GM10248 (cell line): Measurements from ENCODE around the gene SNX9.
"Not testable (repeated sequence)": the region's sequence is repeated elsewhere in the genome, so short reads cannot be mapped to it uniquely, and the experiment has no call there.

ENCODE experiments used
- CTCF ChIA-PET: fragments of 300-600 bp; sonication (Branson Sonifier 250); formaldehyde crosslinking; extraction: SDS; loops from one replicate; lab custom pipeline; 2021; ENCODE audit warnings: antibody characterized with exemption; lab: Yijun Ruan, JAX
- POLR2A ChIA-PET: fragments of 350-650 bp; sonication (Branson Sonifier 250); formaldehyde crosslinking; extraction: SDS; loops from one replicate; lab custom pipeline; 2020; ENCODE audit warnings: antibody characterized with exemption; lab: Yijun Ruan, JAX
- DNase-seq: peaks from one replicate; pipeline ENCODE4 v3.0.0; 2012; ENCODE audit errors: extremely low spot score
- TF ChIP-seq, protein P1 (sequence below): IDR thresholded peaks from 2 replicates; pipeline ENCODE4 v1.5.1; 2012; ENCODE audit warnings: mild to moderate bottlenecking, low read depth; ENCODE audit errors: extremely low read depth, missing control alignments, control extremely low read depth

SNX9 gene

DNA sequence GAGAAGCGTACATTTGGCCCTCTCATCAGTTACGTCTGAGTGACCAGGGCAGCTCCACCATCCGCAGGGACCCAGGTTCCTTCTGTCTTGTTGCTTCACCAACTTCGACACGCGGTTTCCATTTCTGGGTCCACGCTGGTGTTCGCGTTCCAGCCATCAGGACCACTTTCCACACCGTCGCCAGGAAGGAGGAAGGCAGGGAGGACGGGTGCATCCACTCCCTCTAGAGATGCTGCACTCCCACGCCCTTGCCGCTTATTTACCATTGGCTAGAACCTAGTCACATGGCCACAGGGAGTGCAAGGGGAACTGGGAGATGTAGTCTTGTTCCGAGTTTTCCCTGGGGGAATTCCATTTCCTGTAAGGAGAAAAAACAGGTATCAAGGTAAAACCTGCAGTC is 33.2 kb upstream of the SNX9 start:
- no peak for DNase-seq
- CTCF ChIA-PET = interaction anchor here (1.3 kb wide), 1 partner anchor 33 kb away, joined by 4 read pairs; no protein-coding TSS in a partner anchor
- POLR2A ChIA-PET = no interaction called here
- TF ChIP-seq, protein P1, sequence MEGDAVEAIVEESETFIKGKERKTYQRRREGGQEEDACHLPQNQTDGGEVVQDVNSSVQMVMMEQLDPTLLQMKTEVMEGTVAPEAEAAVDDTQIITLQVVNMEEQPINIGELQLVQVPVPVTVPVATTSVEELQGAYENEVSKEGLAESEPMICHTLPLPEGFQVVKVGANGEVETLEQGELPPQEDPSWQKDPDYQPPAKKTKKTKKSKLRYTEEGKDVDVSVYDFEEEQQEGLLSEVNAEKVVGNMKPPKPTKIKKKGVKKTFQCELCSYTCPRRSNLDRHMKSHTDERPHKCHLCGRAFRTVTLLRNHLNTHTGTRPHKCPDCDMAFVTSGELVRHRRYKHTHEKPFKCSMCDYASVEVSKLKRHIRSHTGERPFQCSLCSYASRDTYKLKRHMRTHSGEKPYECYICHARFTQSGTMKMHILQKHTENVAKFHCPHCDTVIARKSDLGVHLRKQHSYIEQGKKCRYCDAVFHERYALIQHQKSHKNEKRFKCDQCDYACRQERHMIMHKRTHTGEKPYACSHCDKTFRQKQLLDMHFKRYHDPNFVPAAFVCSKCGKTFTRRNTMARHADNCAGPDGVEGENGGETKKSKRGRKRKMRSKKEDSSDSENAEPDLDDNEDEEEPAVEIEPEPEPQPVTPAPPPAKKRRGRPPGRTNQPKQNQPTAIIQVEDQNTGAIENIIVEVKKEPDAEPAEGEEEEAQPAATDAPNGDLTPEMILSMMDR = no peak

GRCh38 chr6:157790548-157791160 is 32.4 kb upstream of the SNX9 start:
- ChIA-PET CTCF (interaction anchor here (0.9 to 1.5 kb wide), 3 partner anchors 15 to 82 kb away, joined by 3 to 4 read pairs (median 4); no protein-coding TSS in a partner anchor), POLR2A (no interaction called here)
- TF ChIP-seq, protein P1 = no peak
- DNase-seq = no peak

GRCh38 chr6:157791450-157791849 is 31.6 kb upstream of the SNX9 start:
- no peak for DNase-seq
- ChIA-PET CTCF (interaction anchor here (0.9 to 1.5 kb wide), 3 partner anchors 14 to 81 kb away, joined by 3 to 4 read pairs (median 3); no protein-coding TSS in a partner anchor), POLR2A (no interaction called here)
- TF ChIP-seq, protein P1 = no peak

DNA sequence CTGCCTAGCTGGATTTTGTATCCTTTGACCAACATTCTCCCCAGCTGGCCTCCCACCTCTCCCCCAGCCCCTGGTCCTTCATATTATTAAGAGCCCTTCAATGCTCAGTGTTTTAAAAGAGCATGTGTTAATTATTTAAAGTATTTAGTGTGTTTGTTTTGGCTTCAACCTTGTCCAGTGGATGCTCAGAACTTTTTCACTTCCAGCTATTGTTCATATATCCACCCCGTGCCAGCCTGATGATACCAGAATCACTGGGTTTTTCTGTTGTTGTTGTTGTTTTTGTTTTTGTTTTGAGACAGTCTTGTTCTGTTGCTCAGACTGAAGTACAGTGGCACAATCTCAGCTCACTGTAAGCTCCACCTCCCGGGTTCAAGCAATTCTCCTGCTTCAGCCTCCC is 30.4 kb upstream of the SNX9 start:
- no peak for DNase-seq
- TF ChIP-seq, protein P1 = no peak
- ChIA-PET CTCF (interaction anchor here (1.1 kb wide), 1 partner anchor 36 kb away, joined by 3 read pairs; no protein-coding TSS in a partner anchor), POLR2A (interaction anchor here (0.6 kb wide), 1 partner anchor 51 kb away, joined by 3 read pairs; no protein-coding TSS in a partner anchor)

DNA sequence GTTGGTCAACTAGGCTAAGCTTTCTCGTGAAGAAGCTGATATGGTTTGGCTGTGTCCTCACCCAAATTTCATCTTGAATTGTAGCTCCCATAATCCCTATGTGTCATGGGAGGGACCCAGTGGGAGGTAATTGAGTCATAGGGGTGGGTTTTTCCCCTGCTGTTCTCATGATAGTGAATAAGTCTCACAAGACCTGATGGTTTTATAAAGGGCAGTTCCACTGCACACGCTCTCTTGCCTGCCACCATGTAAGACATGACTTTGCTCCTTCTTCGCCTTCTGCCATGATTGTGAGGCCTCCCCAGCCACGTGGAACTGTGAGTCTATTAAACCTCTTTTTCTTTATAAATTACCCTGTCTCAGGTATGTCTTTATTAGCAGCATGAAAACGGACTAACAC is 29.0 kb upstream of the SNX9 start:
- DNase-seq, POLR2A ChIA-PET: not testable (repeated sequence)
- CTCF ChIA-PET = interaction anchor here (0.7 kb wide), 1 partner anchor 14 kb away, joined by 3 read pairs; no protein-coding TSS in a partner anchor

DNA sequence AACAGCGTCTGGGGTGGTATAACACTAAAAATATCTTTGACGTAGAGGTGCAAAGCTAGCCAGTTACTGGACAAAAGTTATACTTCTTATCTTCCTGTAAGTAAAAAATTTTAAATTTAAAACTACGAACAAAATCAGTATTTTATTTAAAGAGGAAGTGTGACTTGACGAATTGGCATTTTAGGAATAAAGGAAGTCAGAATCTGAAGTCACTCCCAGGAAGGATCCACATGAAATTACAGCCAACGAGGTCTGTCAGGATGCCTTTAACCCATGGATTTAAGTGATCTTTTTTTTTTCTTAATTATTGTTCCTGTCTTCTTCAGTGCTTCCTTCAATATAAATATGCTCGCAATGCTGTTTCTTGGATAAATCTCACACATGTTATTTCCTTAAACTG is 27.2 kb upstream of the SNX9 start:
- POLR2A ChIA-PET = no interaction called here
- TF ChIP-seq, protein P1 = no peak
- no peak for DNase-seq
- CTCF ChIA-PET = no interaction called here

- ChIA-PET CTCF (interaction anchor here (1.1 to 2.3 kb wide), 3 partner anchors 30 to 39 kb away, joined by 3 to 6 read pairs (median 3); no protein-coding TSS in a partner anchor), POLR2A (no interaction called here)
- TF ChIP-seq, protein P1 = no peak
- no peak for DNase-seq
Observed at GRCh38 chr6:157798851-157799250, 24.2 kb upstream of the SNX9 start.

GRCh38 chr6:157799561-157799960 is 23.5 kb upstream of the SNX9 start:
- POLR2A ChIA-PET = not testable (repeated sequence)

More at GRCh38 chr6:157799561-157799960, 23.5 kb upstream of the SNX9 start:
- DNase-seq = not testable (repeated sequence)
- CTCF ChIA-PET = interaction anchor here (1.7 to 2.3 kb wide), 2 partner anchors 24 to 38 kb away, joined by 5 to 6 read pairs; no protein-coding TSS in a partner anchor
